ENCODE measurements around the gene PPP1R2C. TPM values are rescaled to one million over a fixed set of nuclear protein-coding genes. Genes with fewer than 3 reads are reported as not detected.

PPP1R2C gene
- total RNA-seq, 4 donors from 2014 or later = not detected

DNA sequence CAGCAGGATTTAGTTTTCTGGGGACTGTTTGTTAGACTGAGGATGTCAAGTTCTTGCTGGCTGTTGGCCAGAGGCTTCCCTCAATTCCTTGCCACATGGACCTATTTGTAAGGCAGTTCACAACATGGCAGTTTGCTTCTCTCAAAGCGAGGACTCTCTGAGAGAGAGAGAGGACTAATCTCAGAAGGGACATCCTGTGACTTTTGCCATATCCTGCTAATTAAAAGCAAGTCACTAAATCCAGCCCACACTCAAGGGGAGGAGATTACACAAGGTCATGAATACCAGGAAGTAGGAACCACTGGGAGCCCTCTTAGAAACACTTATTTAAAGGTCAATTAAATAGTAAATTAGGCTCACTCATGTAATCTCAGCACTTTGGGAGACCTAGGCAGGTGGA lies 38.2 kb downstream of the PPP1R2C start:
- Histone ChIP-seq H3K36me3 (no peaks in the 10 kb centered on the region), H3K9me3 (no peaks in the 10 kb centered on the region), H3K4me1 (no peaks in the 10 kb centered on the region), H3K27ac (no peak overlapping the region), H3K27me3 (no peaks in the 10 kb centered on the region), H3K4me3 (no peak overlapping the region)
- TF ChIP-seq EP300 (IDR thresholded peaks at IDR 0.05) (no peak), POLR2A (IDR thresholded peaks at IDR 0.05) (no peak), CTCF (IDR thresholded peaks at IDR 0.05) (no peak)
- DNase-seq (ENCODE audit: low spot score in 2 of 2) = no peak
- 64 to 83% methylated on average over 1 of the region's 1 CpG for whole genome bisulfite sequencing, 2 donors

- Histone ChIP-seq H3K4me1 (no peaks in the 10 kb centered on the region), H3K27ac (no peak overlapping the region), H3K36me3 (no peaks in the 10 kb centered on the region), H3K4me3 (no peak overlapping the region), H3K27me3 (no peaks in the 10 kb centered on the region), H3K9me3 (no peaks in the 10 kb centered on the region)
- DNase-seq (ENCODE audit: low spot score in 2 of 2) = no peak
- TF ChIP-seq POLR2A (IDR thresholded peaks at IDR 0.05) (no peak), CTCF (IDR thresholded peaks at IDR 0.05) (no peak), EP300 (IDR thresholded peaks at IDR 0.05) (no peak)
- 51 to 70% methylated on average over 4 of the region's 4 CpGs for WGBS, 2 donors
Observed at GRCh38 chrX:42739258-42739657, 38.7 kb downstream of the PPP1R2C start.

GRCh38 chrX:42738552-42738951 lies 39.4 kb downstream of the PPP1R2C start:
- no peaks in the 10 kb centered on the region for H3K27me3 ChIP-seq
- H3K4me3 ChIP-seq = no peak overlapping the region
- H3K36me3 ChIP-seq = no peaks in the 10 kb centered on the region
- H3K4me1 ChIP-seq = no peaks in the 10 kb centered on the region
- no peak for DNase-seq (ENCODE audit: low spot score in 2 of 2)
- no peaks in the 10 kb centered on the region for H3K9me3 ChIP-seq
- H3K27ac ChIP-seq = no peak overlapping the region
- TF ChIP-seq POLR2A (IDR thresholded peaks at IDR 0.05) = no peak
- no peak for TF ChIP-seq CTCF (IDR thresholded peaks at IDR 0.05)
- no peak for TF ChIP-seq EP300 (IDR thresholded peaks at IDR 0.05)
- WGBS, 2 donors = 91 to 95% methylated on average over 2 of the region's 2 CpGs

DNA sequence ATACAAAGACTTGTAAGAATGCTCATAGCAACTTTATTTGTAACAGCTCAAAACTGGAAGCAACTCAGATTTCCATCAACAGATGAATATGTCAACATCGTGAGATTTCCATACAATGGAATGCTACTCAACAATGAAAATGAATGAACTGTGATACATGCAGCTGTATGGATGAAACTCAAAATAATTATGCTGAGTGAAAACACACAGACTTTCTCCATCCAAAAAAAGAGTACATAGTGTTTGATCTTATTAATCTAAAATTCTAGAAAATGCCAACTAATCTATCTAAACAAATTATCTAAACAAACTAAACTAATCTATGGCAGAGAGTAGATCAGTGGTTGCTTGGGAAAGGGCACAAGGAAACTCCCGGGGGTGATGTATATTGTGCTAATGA lies 42.7 kb downstream of the PPP1R2C start:
- Histone ChIP-seq H3K4me1 (no peaks in the 10 kb centered on the region), H3K27ac (no peak overlapping the region), H3K27me3 (no peaks in the 10 kb centered on the region), H3K36me3 (no peaks in the 10 kb centered on the region), H3K9me3 (no peaks in the 10 kb centered on the region), H3K4me3 (no peak overlapping the region)
- TF ChIP-seq POLR2A (IDR thresholded peaks at IDR 0.05) (no peak), EP300 (IDR thresholded peaks at IDR 0.05) (no peak), CTCF (IDR thresholded peaks at IDR 0.05) (no peak)
- WGBS, 2 donors = 80 to 83% methylated on average over 2 of the region's 2 CpGs
- DNase-seq (ENCODE audit: low spot score in 2 of 2) = no peak

DNA sequence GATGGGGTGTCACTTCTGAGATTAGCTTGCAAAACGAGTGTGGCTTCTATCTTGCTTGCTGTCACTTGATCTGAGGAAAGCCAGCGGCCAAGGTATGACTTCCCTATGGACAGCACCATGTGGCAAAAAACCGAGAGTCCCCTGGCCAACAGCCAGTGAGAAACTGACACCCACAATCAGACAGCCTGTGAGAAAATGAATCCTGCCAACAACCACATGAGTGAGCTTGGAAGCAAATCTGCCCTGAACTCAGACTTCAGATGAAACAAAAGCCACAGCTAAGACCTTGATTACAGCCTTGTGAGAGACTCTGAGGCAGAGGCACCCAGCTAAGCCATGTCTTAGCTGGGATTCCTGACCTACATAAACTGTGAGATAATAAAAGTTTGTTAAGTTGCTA lies 45.5 kb downstream of the PPP1R2C start:
- no peak for DNase-seq (ENCODE audit: low spot score in 2 of 2)
- 48 to 67% methylated on average over 1 to 3 of the region's 3 CpGs for WGBS, 2 donors
- no peaks in the 10 kb centered on the region for H3K27me3 ChIP-seq
- no peak for TF ChIP-seq CTCF (IDR thresholded peaks at IDR 0.05)
- no peak for TF ChIP-seq POLR2A (IDR thresholded peaks at IDR 0.05)
- no peak for TF ChIP-seq EP300 (IDR thresholded peaks at IDR 0.05)
- H3K4me1 ChIP-seq = no peaks in the 10 kb centered on the region
- H3K27ac ChIP-seq = no peak overlapping the region
- H3K9me3 ChIP-seq = no peaks in the 10 kb centered on the region
- no peaks in the 10 kb centered on the region for H3K36me3 ChIP-seq
- no peak overlapping the region for H3K4me3 ChIP-seq

Data from tibial nerve (tissue), 4 donors.